Germinal center (tissue), 1 donor: ENCODE measurements around the gene SPATA46.
"Not testable (repeated sequence)": the region's sequence is repeated elsewhere in the genome, so short reads cannot be mapped to it uniquely, and the experiment has no call there.

Source experiments
- DNase-seq: peaks from one replicate; pipeline ENCODE4 v3.0.0; 2012; ENCODE audit warnings: mixed read lengths, low spot score

The SPATA46 gene

DNA sequence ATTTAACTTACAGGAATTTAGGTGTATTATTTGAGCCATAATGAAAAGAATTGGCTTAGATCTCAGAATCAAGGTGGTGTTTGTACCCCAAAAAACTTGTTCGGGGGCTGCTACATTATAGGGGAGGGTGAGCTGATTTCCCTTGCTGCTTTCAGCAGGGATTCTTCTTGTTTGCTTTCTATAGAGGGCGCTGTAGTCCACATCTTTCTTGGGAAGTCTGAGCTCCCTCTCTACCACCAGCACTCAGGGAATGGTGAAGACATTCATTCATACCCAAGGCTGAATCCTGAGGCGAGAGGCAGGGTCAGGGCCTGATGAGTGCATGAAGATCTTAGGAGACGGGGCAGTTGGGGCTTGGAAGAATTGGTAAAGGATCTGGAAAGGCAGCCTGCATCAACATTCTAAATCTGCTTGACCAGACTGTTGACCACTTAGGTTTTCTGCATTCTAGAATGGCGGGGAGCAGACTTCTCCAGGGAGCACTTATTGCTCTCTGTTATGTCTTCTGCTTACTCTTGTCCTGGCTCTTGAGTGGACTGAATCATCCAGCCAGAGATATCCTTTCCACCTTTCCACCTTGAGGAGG lies 18.9 kb downstream of the SPATA46 start:
- no peak for DNase-seq

DNA sequence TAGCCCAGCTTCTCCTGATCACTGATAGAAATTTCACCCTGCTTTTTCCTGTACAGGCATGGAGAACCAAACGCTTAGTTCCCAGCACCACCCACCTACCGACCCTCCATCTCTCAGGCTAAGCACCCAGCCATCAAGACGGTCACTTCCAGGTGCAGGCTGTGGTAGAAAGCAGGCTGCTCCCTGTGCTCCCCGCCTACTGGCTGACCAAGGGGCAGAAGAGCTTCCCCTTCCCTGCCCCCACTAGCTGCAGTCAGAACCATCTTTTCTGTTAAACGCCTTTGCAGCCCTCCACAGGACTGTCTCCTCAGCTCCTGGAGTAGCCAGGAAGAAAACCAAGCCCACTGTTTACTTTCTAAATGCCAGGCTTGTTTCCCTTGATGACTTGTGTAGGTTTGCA lies 23.0 kb downstream of the SPATA46 start:
- no peak for DNase-seq

- no peak for DNase-seq
These were observed 23.6 kb downstream of the SPATA46 start for GRCh38 chr1:162353078-162353477.

GRCh38 chr1:162351874-162352273 lies 24.8 kb downstream of the SPATA46 start:
- not testable (repeated sequence) for DNase-seq

GRCh38 chr1:162351246-162351842 lies 25.3 kb downstream of the SPATA46 start:
- no peak for DNase-seq

- no peak for DNase-seq
These were observed 26.9 kb downstream of the SPATA46 start for GRCh38 chr1:162349635-162350330.

DNA sequence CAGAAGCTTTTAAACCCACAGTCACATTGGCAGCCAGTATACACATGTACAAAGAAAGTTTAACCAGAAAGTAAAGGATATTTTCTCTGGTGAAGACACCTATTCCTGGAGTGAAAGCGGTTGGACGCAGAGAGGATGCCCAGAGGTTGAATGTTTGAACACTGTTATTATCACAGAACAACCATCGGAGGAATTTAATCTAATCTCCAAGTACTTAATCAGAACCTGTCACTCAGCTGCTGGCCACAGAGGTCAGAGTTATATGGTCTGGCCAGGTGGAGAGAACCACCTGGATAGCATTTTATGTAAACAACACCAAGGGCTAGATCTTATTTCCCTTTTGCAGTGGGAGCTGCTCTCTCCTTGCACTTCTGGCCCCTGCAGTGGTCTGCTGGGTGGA lies 29.4 kb downstream of the SPATA46 start:
- DNase-seq = no peak

- no peak for DNase-seq
These were observed 33.2 kb downstream of the SPATA46 start for GRCh38 chr1:162343470-162343869.

DNA sequence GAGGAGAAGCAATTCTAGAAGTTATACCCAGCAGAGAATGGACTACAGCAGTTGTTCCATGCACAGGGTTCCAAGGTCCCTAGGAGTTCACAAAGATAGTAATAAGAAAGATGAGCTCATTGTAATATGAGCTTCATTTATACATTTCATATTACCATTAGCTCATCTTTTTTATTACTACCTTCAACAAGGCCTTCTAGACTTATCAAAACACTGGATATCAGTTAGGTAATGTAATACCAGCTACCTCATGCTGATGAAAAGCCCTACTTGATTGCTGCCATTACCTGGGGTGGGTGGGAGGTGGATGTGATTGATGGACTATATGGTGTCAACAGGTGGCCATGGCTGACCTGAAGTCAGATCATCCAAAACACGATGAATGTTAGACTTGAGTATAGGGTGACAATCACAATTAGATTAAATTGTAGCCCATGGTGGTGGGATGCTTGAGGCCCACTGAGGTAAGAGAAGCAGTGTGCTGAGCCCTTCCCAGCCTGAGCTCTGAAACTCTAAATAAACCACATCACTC lies 34.1 kb downstream of the SPATA46 start:
- no peak for DNase-seq

DNA sequence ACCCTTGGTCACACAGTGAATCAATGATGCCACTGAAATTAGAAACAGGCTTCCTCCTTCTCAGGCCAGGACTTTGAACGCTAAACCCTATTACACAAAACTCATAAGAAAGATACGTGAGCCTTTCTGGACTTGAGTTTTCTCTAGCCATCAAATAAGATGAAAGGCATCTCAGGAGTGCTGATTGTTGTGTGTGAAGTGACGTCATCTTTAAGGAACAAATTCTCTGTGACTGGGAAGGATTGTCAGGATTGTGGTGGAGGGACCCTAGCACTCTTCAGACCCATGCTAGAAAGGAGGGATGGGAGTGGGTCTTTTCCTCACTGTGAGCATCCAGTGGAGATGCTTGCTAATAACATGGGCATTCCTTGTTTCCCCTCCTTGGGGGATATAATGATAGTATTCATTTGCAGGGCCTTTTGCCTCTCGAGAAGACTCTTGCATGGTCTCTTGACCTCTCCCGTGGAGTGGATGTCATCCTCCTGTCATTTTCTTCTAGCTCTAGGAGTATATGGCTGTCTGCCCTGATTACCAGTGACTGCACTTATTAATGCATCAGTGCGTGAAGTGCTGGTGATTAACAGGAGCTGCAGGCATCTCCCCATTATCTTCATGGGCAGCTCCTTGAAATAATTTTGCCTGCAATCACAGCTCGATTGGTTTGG lies 39.9 kb downstream of the SPATA46 start:
- DNase-seq = no peak

GRCh38 chr1:162335126-162335525 lies 41.5 kb downstream of the SPATA46 start:
- no peak for DNase-seq

DNA sequence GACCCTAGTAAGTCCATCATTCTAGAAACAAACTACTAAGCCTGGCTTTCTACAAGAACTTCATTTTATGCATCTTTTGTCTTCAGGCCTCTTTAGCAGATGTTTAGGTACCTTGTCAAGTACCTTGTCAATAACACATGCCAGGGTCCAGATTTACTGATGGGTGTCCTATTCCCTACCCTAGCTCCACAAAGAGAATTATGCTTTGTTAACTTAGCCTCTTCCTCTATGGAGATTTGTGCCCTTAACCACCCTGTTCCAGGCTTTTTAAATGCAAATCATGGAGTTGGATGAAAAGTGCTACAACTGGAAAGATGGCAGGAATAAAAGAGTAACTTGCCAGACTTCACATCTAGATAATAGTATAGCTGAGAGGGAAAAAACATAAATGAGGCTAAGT lies 42.7 kb downstream of the SPATA46 start:
- DNase-seq = no peak

DNA sequence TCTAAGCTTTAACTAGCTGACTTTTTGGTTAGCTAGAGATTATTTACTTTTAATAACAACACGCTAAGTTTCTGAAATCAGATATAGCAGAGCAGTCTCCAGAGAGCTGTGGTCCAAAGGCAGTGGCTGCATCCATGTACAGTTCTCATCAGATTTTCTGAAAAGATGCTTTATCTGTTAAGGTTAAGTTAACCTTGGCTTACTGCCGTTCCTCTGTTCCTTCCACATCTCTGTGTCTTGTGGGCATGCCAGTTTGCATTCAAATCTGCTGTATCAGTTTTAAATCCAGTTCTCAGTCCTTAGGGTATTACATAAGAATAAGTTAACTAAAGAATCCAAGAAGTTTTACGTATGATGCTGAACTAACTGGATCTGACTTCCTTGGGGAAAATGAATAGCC lies 46.8 kb downstream of the SPATA46 start:
- DNase-seq = no peak

DNA sequence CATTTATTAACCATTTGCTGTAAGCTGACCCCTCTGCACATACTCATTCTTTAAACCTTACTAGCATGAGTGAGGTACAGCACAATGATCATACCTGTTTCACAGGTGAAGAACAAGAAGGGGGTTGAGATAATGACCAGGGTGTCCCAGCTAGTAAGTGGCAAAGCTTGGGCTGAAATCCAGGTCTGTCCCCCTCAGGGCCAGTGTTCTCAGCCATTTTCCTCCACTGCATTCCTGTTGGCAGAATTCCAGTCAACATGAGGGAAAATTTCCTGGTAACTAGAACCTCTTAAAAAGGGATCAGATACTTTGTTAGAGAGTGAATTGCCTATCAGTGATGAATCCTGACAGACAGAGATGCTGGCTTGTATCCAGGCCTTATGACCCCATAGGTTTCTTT lies 48.1 kb downstream of the SPATA46 start:
- DNase-seq = no peak

DNA sequence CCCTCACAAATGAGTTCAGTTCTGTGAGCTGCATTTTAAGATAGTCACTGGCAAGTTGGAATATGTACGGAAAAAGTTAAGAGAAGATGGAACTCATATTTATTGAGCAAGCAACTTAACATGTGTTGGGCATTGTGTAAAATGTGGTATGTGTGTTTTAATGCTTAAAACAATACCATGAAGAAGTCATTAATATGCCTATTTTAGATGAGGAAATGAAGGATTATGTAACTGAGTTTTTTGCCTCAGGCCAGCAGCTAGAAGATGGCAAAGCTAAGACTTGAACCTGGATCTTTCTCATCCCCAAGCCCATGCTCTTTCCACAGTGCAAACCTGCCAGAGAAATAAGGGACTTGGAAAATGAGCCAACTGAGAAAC lies 48.9 kb downstream of the SPATA46 start:
- no peak for DNase-seq

DNA sequence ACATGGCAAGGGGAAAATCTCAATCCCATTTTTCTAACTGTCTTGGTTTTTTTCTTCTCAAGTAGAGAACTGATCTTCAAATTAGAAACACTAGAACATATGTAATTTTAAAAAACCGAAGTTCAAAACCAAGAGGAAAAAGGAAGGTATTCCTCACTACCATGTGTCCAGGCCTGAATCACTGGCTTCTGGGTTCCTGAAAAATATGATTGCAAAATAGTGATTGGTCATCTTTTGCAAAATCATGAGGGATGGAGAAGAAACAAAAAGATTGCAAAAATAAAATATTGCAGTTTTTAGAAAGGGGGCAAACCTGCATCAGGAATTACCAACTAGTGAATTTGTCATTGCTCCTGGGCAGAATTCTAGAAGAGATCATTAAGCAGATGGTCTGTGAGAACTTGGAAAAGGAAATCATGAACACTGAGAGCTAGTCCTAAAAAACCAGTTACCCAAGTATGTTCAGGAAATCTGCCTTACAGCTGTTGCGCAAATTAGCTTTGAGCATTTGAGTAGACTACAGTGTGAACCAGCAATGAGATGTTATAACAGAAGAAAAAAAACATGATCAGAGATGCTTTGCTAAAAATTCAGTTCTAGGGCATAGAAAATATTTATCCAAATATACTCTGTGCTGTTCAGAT lies 49.4 kb downstream of the SPATA46 start:
- no peak for DNase-seq

- DNase-seq = no peak
These were observed 50.1 kb downstream of the SPATA46 start for GRCh38 chr1:162326559-162326958.

- DNase-seq = no peak
These were observed 52.3 kb downstream of the SPATA46 start for GRCh38 chr1:162324396-162324795.
